ENCODE data around the gene TMEM120A. TPM values are rescaled to one million over a fixed set of nuclear protein-coding genes. Genes with fewer than 3 reads are reported as not detected.

The TMEM120A gene
- total and polyA plus RNA-seq, 10 of the 15 experiments (the other 5 are each of a cell fraction or from before 2014, with no cell fraction given), result 0.43 to 86.6 (median 18.5) TPM

GRCh38 chr7:75944507-75944906 is 49.9 kb downstream of the TMEM120A start:
- no peaks in the 10 kb centered on the region for H3K9me3 ChIP-seq (replicated peaks; ENCODE audit: control insufficient read depth, insufficient read depth, low read length)
- no peaks in the 10 kb centered on the region for H3K79me2 ChIP-seq (ENCODE audit: control insufficient read depth, insufficient read depth, low read length)
- FAIRE-seq (no peak), ATAC-seq (no peak), DNase-seq (ENCODE audit: low read depth, low spot score) (no peak)
- no peak overlapping the region for H3K27ac ChIP-seq (ENCODE audit: control insufficient read depth, insufficient read depth)
- H2AFZ ChIP-seq (ENCODE audit: control insufficient read depth, low read depth, low read length), result no peak overlapping the region
- H3K4me2 ChIP-seq (ENCODE audit: control insufficient read depth, insufficient read depth), result no peak overlapping the region
- in situ Hi-C loops (cut with MboI), result no loop called here
- WGBS (ENCODE audit: insufficient coverage, insufficient replicate concordance, low lambda C conversion rate, missing lambda C conversion rate), result 91% methylated on average over 1 of the region's 1 CpG
- intact Hi-C loops (cut with micrococcal nuclease; ENCODE audit: unreplicated experiment), result no loop called here
- CTCF ChIA-PET, result no interaction called here
- no peak overlapping the region for H3K4me3 ChIP-seq
- H3K36me3 ChIP-seq (ENCODE audit: control insufficient read depth in 2 of 2, insufficient read depth in 2 of 2, low read length in 1 of 2), result peaks cover 0 to 4% of the 10 kb centered on the region in 2 experiments; a peak in 1 of 4 replicates
- H3K27me3 ChIP-seq (replicated peaks in 1 of 2; ENCODE audit: control insufficient read depth in 2 of 2, insufficient read depth in 2 of 2, low read length in 1 of 2), result no peaks in the 10 kb centered on the region
- SMC1A ChIA-PET (ENCODE audit: uncharacterized antibody, unreplicated experiment), result interaction anchor here (2.3 kb wide), 1 partner anchor 16 kb away, joined by 5 read pairs; no protein-coding TSS in a partner anchor
- no TSS peak for BruUV-seq (replicated peaks)
- H3K9ac ChIP-seq (ENCODE audit: control insufficient read depth, insufficient read depth, low read length), result no peak overlapping the region
- no peaks in the 10 kb centered on the region for H4K20me1 ChIP-seq (ENCODE audit: control insufficient read depth, insufficient read depth)
- POLR2A ChIA-PET, result no interaction called here
- H3K4me1 ChIP-seq (ENCODE audit: control insufficient read depth, insufficient read depth, low read length), result no peaks in the 10 kb centered on the region
- RAD21 ChIA-PET (ENCODE audit: unreplicated experiment), result no interaction called here
- TF ChIP-seq ZBTB33 (IDR thresholded peaks at IDR 0.05) (no peak), CTCF (IDR thresholded peaks at IDR 0.05 in 2 of 3, conservative IDR thresholded peaks at IDR 0.05 in 1 of 3; ENCODE audit: control insufficient read depth in 2 of 3, extremely low read depth in 1 of 3, insufficient read depth in 1 of 3, low read depth in 3 of 3, low read length in 3 of 3) (no peak), BCLAF1 (IDR thresholded peaks at IDR 0.05) (no peak), ZBTB11 (CRISPR knock-in tag; IDR thresholded peaks at IDR 0.05) (no peak), HDAC6 (IDR thresholded peaks at IDR 0.05; ENCODE audit: unreplicated experiment) (no peak), JUND (IDR thresholded peaks at IDR 0.05; ENCODE audit: low read depth, low read length) (no peak), ZZZ3 (IDR thresholded peaks at IDR 0.05; ENCODE audit: control insufficient read depth, insufficient read length, low read depth) (no peak), ZNF24 (IDR thresholded peaks at IDR 0.05) (no peak), MXI1 (IDR thresholded peaks at IDR 0.05; ENCODE audit: low read depth, low read length) (no peak), ESRRA (IDR thresholded peaks at IDR 0.05; ENCODE audit: low read length) (no peak), CHD1 (IDR thresholded peaks at IDR 0.05; ENCODE audit: low read depth, low read length) (no peak), BMI1 (IDR thresholded peaks at IDR 0.05; ENCODE audit: borderline replicate concordance) (no peak)

Data from GM12878 (cell line).